Mesothelial cell of epicardium (in vitro differentiated cells): ENCODE data around the gene RIN2. TPM values are rescaled to one million over a fixed set of nuclear protein-coding genes. Genes with fewer than 3 reads are reported as not detected.

Experiments used
- DNase-seq, 2 experiments: peaks; one replicate each; pipeline ENCODE4 v3.0.0; 2021; ENCODE audit warnings: low spot score in 2 of 2; ENCODE audit not compliant: unreplicated experiment in 2 of 2
- H3K27ac Mint-ChIP-seq: 2 replicates; pipeline ENCODE4 v1.8.0; 2021; ENCODE audit warnings: mixed read lengths
- H3K27me3 Mint-ChIP-seq: 2 replicates; pipeline ENCODE4 v1.8.0; 2021; ENCODE audit warnings: low read depth, mixed read lengths
- H3K36me3 Mint-ChIP-seq: 2 replicates; pipeline ENCODE4 v1.8.0; 2021; ENCODE audit warnings: mixed read lengths
- H3K4me1 Mint-ChIP-seq: 2 replicates; pipeline ENCODE4 v1.8.0; 2021; ENCODE audit warnings: mixed read lengths
- H3K4me3 Mint-ChIP-seq: 2 replicates; pipeline ENCODE4 v1.8.0; 2021; ENCODE audit warnings: mild to moderate bottlenecking, moderate library complexity, mixed read lengths
- H3K9me3 Mint-ChIP-seq: 2 replicates; pipeline ENCODE4 v1.8.0; 2021; ENCODE audit warnings: mixed read lengths
- total RNA-seq: library from RNA; stranded (reverse); gene quantifications from 3 replicates; pipeline ENCODE4 v1.2.1, GENCODE V29; 2021
- TF ChIP-seq, protein P1 (sequence below): fragments of 200-600 bp; sonication (generic); IDR thresholded peaks from one replicate; pipeline ENCODE4 v1.5.0; 2021; ENCODE audit warnings: antibody characterized with exemption; ENCODE audit not compliant: unreplicated experiment

The RIN2 gene
- total RNA-seq, 1 donor from 2014 or later = 59.4 TPM

GRCh38 chr20:19729672-19730071 lies 28.4 kb upstream of the RIN2 start:
- Mint-ChIP-seq H3K9me3 (no peaks in the 10 kb centered on the region), H3K27ac (no peak overlapping the region)

GRCh38 chr20:19730706-19731105 lies 27.4 kb upstream of the RIN2 start:
- DNase-seq = no peak
- no peaks in the 10 kb centered on the region for H3K9me3 Mint-ChIP-seq
- no peak overlapping the region for H3K4me3 Mint-ChIP-seq
- H3K27ac Mint-ChIP-seq = no peak overlapping the region
- H3K27me3 Mint-ChIP-seq = no peaks in the 10 kb centered on the region
- no peaks in the 10 kb centered on the region for H3K36me3 Mint-ChIP-seq
- peaks cover 27% of the 10 kb centered on the region for H3K4me1 Mint-ChIP-seq
- TF ChIP-seq, protein P1, sequence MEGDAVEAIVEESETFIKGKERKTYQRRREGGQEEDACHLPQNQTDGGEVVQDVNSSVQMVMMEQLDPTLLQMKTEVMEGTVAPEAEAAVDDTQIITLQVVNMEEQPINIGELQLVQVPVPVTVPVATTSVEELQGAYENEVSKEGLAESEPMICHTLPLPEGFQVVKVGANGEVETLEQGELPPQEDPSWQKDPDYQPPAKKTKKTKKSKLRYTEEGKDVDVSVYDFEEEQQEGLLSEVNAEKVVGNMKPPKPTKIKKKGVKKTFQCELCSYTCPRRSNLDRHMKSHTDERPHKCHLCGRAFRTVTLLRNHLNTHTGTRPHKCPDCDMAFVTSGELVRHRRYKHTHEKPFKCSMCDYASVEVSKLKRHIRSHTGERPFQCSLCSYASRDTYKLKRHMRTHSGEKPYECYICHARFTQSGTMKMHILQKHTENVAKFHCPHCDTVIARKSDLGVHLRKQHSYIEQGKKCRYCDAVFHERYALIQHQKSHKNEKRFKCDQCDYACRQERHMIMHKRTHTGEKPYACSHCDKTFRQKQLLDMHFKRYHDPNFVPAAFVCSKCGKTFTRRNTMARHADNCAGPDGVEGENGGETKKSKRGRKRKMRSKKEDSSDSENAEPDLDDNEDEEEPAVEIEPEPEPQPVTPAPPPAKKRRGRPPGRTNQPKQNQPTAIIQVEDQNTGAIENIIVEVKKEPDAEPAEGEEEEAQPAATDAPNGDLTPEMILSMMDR = no peak

More at GRCh38 chr20:19729672-19730071, 28.4 kb upstream of the RIN2 start:
- H3K4me3 Mint-ChIP-seq = no peak overlapping the region
- no peaks in the 10 kb centered on the region for H3K36me3 Mint-ChIP-seq
- no peaks in the 10 kb centered on the region for H3K27me3 Mint-ChIP-seq
- H3K4me1 Mint-ChIP-seq = peaks cover 18% of the 10 kb centered on the region
- TF ChIP-seq, protein P1 = no peak
- no peak for DNase-seq

GRCh38 chr20:19734811-19735210 lies 23.2 kb upstream of the RIN2 start:
- Mint-ChIP-seq H3K27ac (peak overlapping the region; percentile 74), H3K36me3 (no peaks in the 10 kb centered on the region), H3K27me3 (no peaks in the 10 kb centered on the region), H3K4me3 (no peak overlapping the region), H3K4me1 (peaks cover 44% of the 10 kb centered on the region), H3K9me3 (no peaks in the 10 kb centered on the region)
- no peak for DNase-seq
- TF ChIP-seq, protein P1 = no peak

GRCh38 chr20:19735446-19735845 lies 22.6 kb upstream of the RIN2 start:
- TF ChIP-seq, protein P1 = no peak
- DNase-seq = no peak
- H3K4me1 Mint-ChIP-seq = peaks cover 44% of the 10 kb centered on the region
- H3K9me3 Mint-ChIP-seq = no peaks in the 10 kb centered on the region
- no peaks in the 10 kb centered on the region for H3K27me3 Mint-ChIP-seq
- H3K27ac Mint-ChIP-seq = peak overlapping the region; percentile 74
- no peak overlapping the region for H3K4me3 Mint-ChIP-seq
- no peaks in the 10 kb centered on the region for H3K36me3 Mint-ChIP-seq

DNA sequence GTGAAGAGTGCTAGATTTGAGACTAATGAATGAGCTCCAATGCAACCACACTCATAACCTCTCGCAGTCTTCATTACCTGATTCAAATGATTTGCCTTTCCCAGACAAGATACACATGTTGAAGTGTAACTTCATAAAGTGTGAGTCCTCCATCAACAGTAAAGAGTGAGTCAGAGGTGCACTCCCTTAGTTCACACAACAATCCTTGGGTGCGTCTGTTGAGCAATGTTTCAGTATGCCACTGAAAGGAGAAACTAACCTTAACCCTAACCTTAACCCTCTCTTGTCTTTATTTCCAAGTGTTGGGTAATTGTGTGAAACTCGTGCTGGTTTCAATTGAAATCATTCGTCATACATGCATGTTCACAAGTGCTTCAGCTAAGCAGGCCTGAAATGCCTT lies 21.0 kb upstream of the RIN2 start:
- TF ChIP-seq, protein P1 = no peak
- Mint-ChIP-seq H3K4me3 (no peak overlapping the region), H3K27ac (peak overlapping the region; percentile 93), H3K36me3 (no peaks in the 10 kb centered on the region), H3K9me3 (no peaks in the 10 kb centered on the region), H3K27me3 (no peaks in the 10 kb centered on the region), H3K4me1 (peaks cover 44% of the 10 kb centered on the region)
- DNase-seq = no peak

DNA sequence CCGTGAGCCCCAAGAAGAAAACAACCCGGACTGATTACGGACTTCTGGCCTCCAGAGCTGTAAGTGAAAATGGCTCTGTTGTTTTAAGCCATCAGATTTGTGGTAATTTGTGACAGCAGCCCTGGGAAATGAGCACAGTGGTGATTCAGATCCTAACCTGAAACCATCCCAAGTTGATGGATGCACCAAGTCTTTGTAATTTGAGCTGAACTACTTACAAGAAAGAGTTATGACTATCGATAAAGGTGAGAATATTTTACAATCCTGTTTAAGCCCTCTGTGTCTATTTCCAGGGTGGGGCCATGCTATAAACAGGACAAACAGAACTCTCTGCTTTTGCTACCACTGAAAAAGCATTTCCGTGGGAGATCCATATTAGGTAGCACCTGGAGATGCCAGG lies 19.1 kb upstream of the RIN2 start:
- no peaks in the 10 kb centered on the region for H3K36me3 Mint-ChIP-seq
- H3K4me1 Mint-ChIP-seq = peaks cover 34% of the 10 kb centered on the region
- TF ChIP-seq, protein P1 = no peak
- no peaks in the 10 kb centered on the region for H3K9me3 Mint-ChIP-seq
- H3K27me3 Mint-ChIP-seq = no peaks in the 10 kb centered on the region
- no peak overlapping the region for H3K27ac Mint-ChIP-seq
- H3K4me3 Mint-ChIP-seq = no peak overlapping the region
- DNase-seq = no peak
